GM23338 (cell line): ENCODE results near the gene PIGH.
"Not testable (repeated sequence)": the region's sequence is repeated elsewhere in the genome, so short reads cannot be mapped to it uniquely, and the experiment has no call there.

Source experiments
- POLR2AphosphoS5 ChIP-seq: IDR thresholded peaks from 2 replicates; pipeline ENCODE4 v1.6.1; 2016; ENCODE audit warnings: antibody characterized with exemption, low read depth
- TF ChIP-seq, protein P1 (sequence below), 2 experiments: fragments of 200-600 bp in 1 of 2; sonication (generic) in 1 of 2; conservative IDR thresholded peaks; 2 replicates each; pipeline versions ENCODE4 v1.5.1 to v1.6.1; 2016 to 2017; ENCODE audit warnings: antibody characterized with exemption in 2 of 2, low read depth in 2 of 2, mild to moderate bottlenecking in 2 of 2, moderate library complexity in 1 of 2

- not testable (repeated sequence) for TF ChIP-seq POLR2AphosphoS5
- TF ChIP-seq, protein P1, sequence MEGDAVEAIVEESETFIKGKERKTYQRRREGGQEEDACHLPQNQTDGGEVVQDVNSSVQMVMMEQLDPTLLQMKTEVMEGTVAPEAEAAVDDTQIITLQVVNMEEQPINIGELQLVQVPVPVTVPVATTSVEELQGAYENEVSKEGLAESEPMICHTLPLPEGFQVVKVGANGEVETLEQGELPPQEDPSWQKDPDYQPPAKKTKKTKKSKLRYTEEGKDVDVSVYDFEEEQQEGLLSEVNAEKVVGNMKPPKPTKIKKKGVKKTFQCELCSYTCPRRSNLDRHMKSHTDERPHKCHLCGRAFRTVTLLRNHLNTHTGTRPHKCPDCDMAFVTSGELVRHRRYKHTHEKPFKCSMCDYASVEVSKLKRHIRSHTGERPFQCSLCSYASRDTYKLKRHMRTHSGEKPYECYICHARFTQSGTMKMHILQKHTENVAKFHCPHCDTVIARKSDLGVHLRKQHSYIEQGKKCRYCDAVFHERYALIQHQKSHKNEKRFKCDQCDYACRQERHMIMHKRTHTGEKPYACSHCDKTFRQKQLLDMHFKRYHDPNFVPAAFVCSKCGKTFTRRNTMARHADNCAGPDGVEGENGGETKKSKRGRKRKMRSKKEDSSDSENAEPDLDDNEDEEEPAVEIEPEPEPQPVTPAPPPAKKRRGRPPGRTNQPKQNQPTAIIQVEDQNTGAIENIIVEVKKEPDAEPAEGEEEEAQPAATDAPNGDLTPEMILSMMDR (conservative IDR thresholded peaks at IDR 0.05; ENCODE audit: low read depth in 2 of 2) = not testable (repeated sequence)
These were observed 26.1 kb upstream of the PIGH start for GRCh38 chr14:67626131-67626530.
